Thyroid gland (tissue), 4 donors: ENCODE data around the gene LRP8. TPM values are rescaled to one million over a fixed set of nuclear protein-coding genes. Genes with fewer than 3 reads are reported as not detected.

Experiments
- DNase-seq, 2 donors: peaks; one replicate each; pipeline ENCODE4 v3.0.0-alpha.2; 2019
- H3K27ac ChIP-seq, 3 donors: fragments of 200-600 bp; sonication (generic); 1 replicate in 2 of 3; 2 replicates in 1 of 3; pipeline ENCODE4 v1.5.1; 2016 to 2019; ENCODE audit warnings: mild to moderate bottlenecking in 1 of 3, moderate library complexity in 1 of 3
- H3K27me3 ChIP-seq: fragments of 200-600 bp; sonication (generic); one replicate; pipeline ENCODE4 v1.5.1; 2019
- H3K36me3 ChIP-seq, 2 donors: fragments of 200-600 bp; sonication (generic); one replicate each; pipeline ENCODE4 v1.5.1; 2016 to 2019
- H3K4me1 ChIP-seq, 2 donors: fragments of 200-600 bp; sonication (generic); one replicate each; pipeline ENCODE4 v1.5.1; 2017 to 2019
- H3K4me3 ChIP-seq, 3 donors: fragments of 200-600 bp; sonication (generic); replicated peaks in 1 of 3; 1 replicate in 2 of 3; 2 replicates in 1 of 3; pipeline ENCODE4 v1.5.1; 2016; ENCODE audit warnings: mild to moderate bottlenecking in 1 of 3
- H3K9me3 ChIP-seq: fragments of 200-600 bp; sonication (generic); one replicate; pipeline ENCODE4 v1.5.1; 2017
- POLR2A ChIP-seq, 2 donors: fragments of 450-650 bp; IDR thresholded peaks; one replicate each; pipeline ENCODE4 v1.6.1; 2017; ENCODE audit warnings: antibody characterized with exemption in 2 of 2, mild to moderate bottlenecking in 2 of 2, moderate library complexity in 1 of 2
- WGBS, 2 donors: methylation state at CpG; one replicate each; pipeline ENCODE4 v1.1.5; 2017; 5-methylcytosine and 5-hydroxymethylcytosine counted together
- intact Hi-C: fragments of 100-400 bp; cut with DNase I; formaldehyde crosslinking; loops from one replicate; pipeline ENCODE4 v1.15.1; 2023
- total RNA-seq, 4 donors: library from RNA; depleted of rRNA; stranded (reverse); fragments of >200 nt; gene quantifications; one replicate each; pipeline ENCODE4 v1.2.3, GENCODE V29; 2016
- TF ChIP-seq, protein P1 (sequence below), 6 experiments: fragments of 200-600 bp in 3 of 6; fragments of 450-650 bp in 3 of 6; sonication (generic) in 3 of 6; IDR thresholded peaks; one replicate each; pipeline ENCODE4 v1.5.1; 2016 to 2019; ENCODE audit warnings: antibody characterized with exemption in 6 of 6, mild to moderate bottlenecking in 2 of 6, inconsistent platforms in 1 of 6, moderate library complexity in 1 of 6

The LRP8 gene
- total RNA-seq, 4 donors from 2014 or later: 92.8 to 200 (median 143) TPM

- TF ChIP-seq, protein P1, sequence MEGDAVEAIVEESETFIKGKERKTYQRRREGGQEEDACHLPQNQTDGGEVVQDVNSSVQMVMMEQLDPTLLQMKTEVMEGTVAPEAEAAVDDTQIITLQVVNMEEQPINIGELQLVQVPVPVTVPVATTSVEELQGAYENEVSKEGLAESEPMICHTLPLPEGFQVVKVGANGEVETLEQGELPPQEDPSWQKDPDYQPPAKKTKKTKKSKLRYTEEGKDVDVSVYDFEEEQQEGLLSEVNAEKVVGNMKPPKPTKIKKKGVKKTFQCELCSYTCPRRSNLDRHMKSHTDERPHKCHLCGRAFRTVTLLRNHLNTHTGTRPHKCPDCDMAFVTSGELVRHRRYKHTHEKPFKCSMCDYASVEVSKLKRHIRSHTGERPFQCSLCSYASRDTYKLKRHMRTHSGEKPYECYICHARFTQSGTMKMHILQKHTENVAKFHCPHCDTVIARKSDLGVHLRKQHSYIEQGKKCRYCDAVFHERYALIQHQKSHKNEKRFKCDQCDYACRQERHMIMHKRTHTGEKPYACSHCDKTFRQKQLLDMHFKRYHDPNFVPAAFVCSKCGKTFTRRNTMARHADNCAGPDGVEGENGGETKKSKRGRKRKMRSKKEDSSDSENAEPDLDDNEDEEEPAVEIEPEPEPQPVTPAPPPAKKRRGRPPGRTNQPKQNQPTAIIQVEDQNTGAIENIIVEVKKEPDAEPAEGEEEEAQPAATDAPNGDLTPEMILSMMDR (IDR thresholded peaks at IDR 0.05): no peak
- no peak for TF ChIP-seq POLR2A (IDR thresholded peaks at IDR 0.05)
- Histone ChIP-seq H3K27me3 (no peaks in the 10 kb centered on the region), H3K36me3 (peaks cover 3 to 12% of the 10 kb centered on the region in 2 donors), H3K4me1 (peaks cover 22% of the 10 kb centered on the region in 2 donors), H3K27ac (peak overlapping the region; percentile 82 to 97 (median 93)), H3K9me3 (no peaks in the 10 kb centered on the region), H3K4me3 (peak overlapping the region; percentile 36 to 97 (median 83))
- 32 to 34% methylated on average over 13 of the region's 13 CpGs for WGBS, 2 donors
- no peak for DNase-seq
- intact Hi-C loops: no loop called here
Observed at GRCh38 chr1:53197291-53198200, 130.3 kb downstream of the LRP8 start.

GRCh38 chr1:53196485-53197290 is 131.2 kb downstream of the LRP8 start, which contains the start of gene CPT2:
CPT2 (plus strand) TSS chr1:53196824; CDS start chr1:53196944, 120 bp downstream.
- 0 to 1% methylated on average over 24 to 44 of the region's 57 CpGs for WGBS, 2 donors
- H3K27ac ChIP-seq: peak within 1 kb of the TSS; percentile 82 to 97 (median 93)
- peaks cover 22% of the 10 kb centered on the region in 2 donors for H3K4me1 ChIP-seq
- DNase-seq: peak; percentile 93 to 94
- H3K36me3 ChIP-seq: peaks cover 0 to 6% of the 10 kb centered on the region in 2 donors
- intact Hi-C loops: no loop called here
- no peaks in the 10 kb centered on the region for H3K9me3 ChIP-seq
- H3K4me3 ChIP-seq: peak within 1 kb of the TSS; percentile 36 to 97 (median 83)
- TF ChIP-seq POLR2A (IDR thresholded peaks at IDR 0.05): peak; percentile 85 to 96
- TF ChIP-seq, protein P1 (IDR thresholded peaks at IDR 0.05): peak in 3 of 6 experiments; percentile 7 to 16 (median 16)
- no peaks in the 10 kb centered on the region for H3K27me3 ChIP-seq

DNA sequence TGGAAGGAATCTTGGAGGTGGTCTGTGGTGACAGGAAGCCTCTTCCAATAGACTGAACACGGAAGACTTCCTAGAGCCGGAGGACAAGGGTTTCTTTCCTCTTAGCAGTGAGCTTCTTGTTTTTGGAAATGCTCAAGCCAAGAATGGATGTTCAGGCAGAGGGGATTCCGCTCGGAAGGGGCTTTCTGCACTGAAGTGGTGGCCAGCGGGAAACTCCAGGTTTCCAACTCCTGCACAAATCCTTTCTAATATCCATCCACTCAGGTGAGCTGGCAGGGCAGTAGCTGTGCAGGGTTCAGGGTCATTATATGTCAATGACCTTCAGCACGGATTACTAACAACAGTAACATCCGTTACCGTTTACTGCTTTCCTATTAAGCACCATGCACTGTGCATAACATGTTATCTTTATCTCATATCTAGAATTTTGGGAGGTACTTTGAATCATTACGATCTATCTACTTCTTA is 131.8 kb downstream of the LRP8 start:
- Histone ChIP-seq H3K27me3 (no peaks in the 10 kb centered on the region), H3K36me3 (peaks cover 0 to 5% of the 10 kb centered on the region in 2 donors), H3K4me1 (peaks cover 22% of the 10 kb centered on the region in 2 donors), H3K27ac (peak overlapping the region in 2 of 3 donors; percentile 93 to 97), H3K4me3 (peak overlapping the region in 1 of 3 donors; percentile 97), H3K9me3 (no peaks in the 10 kb centered on the region)
- intact Hi-C loops: no loop called here
- no peak for TF ChIP-seq POLR2A (IDR thresholded peaks at IDR 0.05)
- TF ChIP-seq, protein P1 (IDR thresholded peaks at IDR 0.05): no peak
- DNase-seq: no peak
- WGBS, 2 donors: 30 to 36% methylated on average over 9 of the region's 9 CpGs

DNA sequence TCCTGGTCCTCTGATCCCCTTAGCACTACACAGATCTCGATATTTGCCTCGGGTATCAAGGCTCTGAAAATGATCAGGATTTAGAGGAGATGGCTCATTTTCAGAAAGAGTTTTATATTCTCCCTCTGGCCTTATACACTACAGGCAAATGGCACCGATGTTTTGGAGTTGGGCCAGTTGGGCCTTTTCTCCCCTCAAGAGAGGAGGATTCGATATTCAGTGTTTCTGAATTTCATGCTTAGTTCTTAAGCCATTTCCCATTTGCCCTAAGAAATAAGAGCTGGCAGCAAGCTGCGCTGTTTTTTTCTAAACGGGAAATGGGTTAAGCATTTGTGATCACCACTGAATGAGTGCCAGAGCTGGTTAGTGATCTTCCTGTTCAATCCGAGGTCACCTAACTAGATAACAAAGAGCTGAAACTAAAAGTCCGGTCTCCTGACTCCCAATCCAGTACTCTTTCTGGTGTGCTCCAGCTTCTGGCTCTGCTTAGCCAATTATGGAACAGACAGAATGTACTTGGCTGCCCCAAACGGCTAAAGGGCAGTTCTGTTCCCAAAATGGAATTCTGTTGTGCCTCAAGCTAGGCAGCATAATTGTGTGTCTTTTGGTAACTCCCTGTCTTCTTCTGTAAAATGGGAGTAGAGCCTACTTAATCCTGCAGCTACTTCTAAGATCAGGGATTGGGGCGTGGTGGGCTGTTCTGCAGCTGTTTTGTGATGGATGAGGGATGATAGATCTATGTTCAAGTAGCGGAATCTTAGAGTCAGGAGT is 132.4 kb downstream of the LRP8 start:
- Histone ChIP-seq H3K27ac (peak overlapping the region in 2 of 3 donors; percentile 17 to 97), H3K36me3 (no peaks in the 10 kb centered on the region), H3K27me3 (no peaks in the 10 kb centered on the region), H3K9me3 (no peaks in the 10 kb centered on the region), H3K4me3 (no peak overlapping the region), H3K4me1 (peaks cover 22% of the 10 kb centered on the region in 2 donors)
- WGBS, 2 donors: 89 to 90% methylated on average over 11 of the region's 11 CpGs
- intact Hi-C loops: no loop called here
- TF ChIP-seq POLR2A (IDR thresholded peaks at IDR 0.05): no peak
- TF ChIP-seq, protein P1 (IDR thresholded peaks at IDR 0.05): no peak
- DNase-seq: no peak

Other genes starting within 250 kb of the LRP8 start
- gene SLC1A7, start 185.4 kb downstream of the LRP8 start, total RNA-seq: under 1 TPM in 3 of 4 donors, not detected in 1; 0.13 to 0.33 (median 0.20) TPM
- gene CPT2, start 131.2 kb downstream of the LRP8 start, total RNA-seq: 10 to 100 TPM; 23.4 to 33.9 (median 27.5) TPM
- 10 to 100 TPM; 37.6 to 67.9 (median 56.7) TPM for gene CZIB, start 107.4 kb downstream of the LRP8 start, total RNA-seq
- 10 to 100 TPM; 16.8 to 61.9 (median 34.4) TPM for gene MAGOH, start 89.6 kb downstream of the LRP8 start, total RNA-seq
- under 1 TPM in 1 of 4 donors, not detected in 3; 0.27 TPM for gene DMRTB1, start 131.3 kb upstream of the LRP8 start, total RNA-seq